ENCODE measurements around the gene NUFIP1.

GRCh38 chr13:44972956-44973581 is 16.2 kb downstream of the NUFIP1 start:
- TF ChIP-seq CTCF (conservative IDR thresholded peaks at IDR 0.05) (peak; percentile 71), EZH2 (IDR thresholded peaks at IDR 0.05; ENCODE audit: low read depth) (no peak)
